HL-60 (cell line): Measurements from ENCODE around the gene SIX2.

ENCODE experiments used
- GABPA ChIP-seq: IDR thresholded peaks from 2 replicates; pipeline ENCODE4 v1.6.1; 2012; ENCODE audit warnings: low read depth
- POLR2AphosphoS5 ChIP-seq: IDR thresholded peaks from 2 replicates; pipeline ENCODE4 v1.6.1; 2012; ENCODE audit warnings: low read depth
- REST ChIP-seq: IDR thresholded peaks from 2 replicates; pipeline ENCODE4 v1.6.1; 2012; ENCODE audit warnings: low read depth; ENCODE audit not compliant: insufficient replicate concordance
- TF ChIP-seq, protein P1 (sequence below): IDR thresholded peaks from one replicate; pipeline ENCODE4 v1.5.1; 2011; ENCODE audit warnings: low read length, control low read depth, inconsistent platforms; ENCODE audit not compliant: insufficient read depth

DNA sequence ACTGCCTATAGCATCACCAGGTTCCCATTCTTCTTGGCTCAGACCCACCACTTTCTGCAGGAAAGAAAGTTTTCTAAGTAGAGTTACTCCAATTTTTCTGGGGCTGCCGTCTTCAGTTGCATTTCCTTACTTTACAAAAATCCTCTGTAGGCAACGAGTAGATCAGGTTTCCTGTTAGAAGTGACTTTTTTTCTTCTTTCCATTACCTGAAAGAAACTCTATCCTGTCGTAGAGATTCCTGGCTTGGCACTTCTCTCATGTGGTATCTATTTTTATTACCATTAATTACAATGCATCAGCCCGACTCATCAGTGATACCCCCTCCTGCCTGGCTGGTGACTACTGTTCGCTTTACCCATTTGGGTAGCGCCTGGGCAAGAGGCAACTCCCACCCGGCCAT is 5.6 kb upstream of the SIX2 start:
- TF ChIP-seq, protein P1, sequence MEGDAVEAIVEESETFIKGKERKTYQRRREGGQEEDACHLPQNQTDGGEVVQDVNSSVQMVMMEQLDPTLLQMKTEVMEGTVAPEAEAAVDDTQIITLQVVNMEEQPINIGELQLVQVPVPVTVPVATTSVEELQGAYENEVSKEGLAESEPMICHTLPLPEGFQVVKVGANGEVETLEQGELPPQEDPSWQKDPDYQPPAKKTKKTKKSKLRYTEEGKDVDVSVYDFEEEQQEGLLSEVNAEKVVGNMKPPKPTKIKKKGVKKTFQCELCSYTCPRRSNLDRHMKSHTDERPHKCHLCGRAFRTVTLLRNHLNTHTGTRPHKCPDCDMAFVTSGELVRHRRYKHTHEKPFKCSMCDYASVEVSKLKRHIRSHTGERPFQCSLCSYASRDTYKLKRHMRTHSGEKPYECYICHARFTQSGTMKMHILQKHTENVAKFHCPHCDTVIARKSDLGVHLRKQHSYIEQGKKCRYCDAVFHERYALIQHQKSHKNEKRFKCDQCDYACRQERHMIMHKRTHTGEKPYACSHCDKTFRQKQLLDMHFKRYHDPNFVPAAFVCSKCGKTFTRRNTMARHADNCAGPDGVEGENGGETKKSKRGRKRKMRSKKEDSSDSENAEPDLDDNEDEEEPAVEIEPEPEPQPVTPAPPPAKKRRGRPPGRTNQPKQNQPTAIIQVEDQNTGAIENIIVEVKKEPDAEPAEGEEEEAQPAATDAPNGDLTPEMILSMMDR = no peak
- TF ChIP-seq POLR2AphosphoS5 (no peak), GABPA (no peak), REST (no peak)
